Measurements from ENCODE around the gene ATF7. TPM values are rescaled to one million over a fixed set of nuclear protein-coding genes. Genes with fewer than 3 reads are reported as not detected.
"Not testable (repeated sequence)": the region's sequence is repeated elsewhere in the genome, so short reads cannot be mapped to it uniquely, and the experiment has no call there.

The ATF7 gene
- total and polyA plus RNA-seq, 2 donors (not counting 1 experiment from before 2014, with no cell fraction given): 15.7 to 42.2 TPM

GRCh38 chr12:53598971-53599370 lies 27.2 kb downstream of the ATF7 start:
- H4K20me1 ChIP-seq (ENCODE audit: control insufficient read depth, insufficient read depth, low read length, poor library complexity, severe bottlenecking); ATAC-seq (ENCODE audit: low read depth); H3K4me2 ChIP-seq (replicated peaks; ENCODE audit: low read depth, low read length, poor library complexity, severe bottlenecking); POLR2A ChIA-PET; H3K9me3 Mint-ChIP-seq (ENCODE audit: insufficient read depth); H2AFZ ChIP-seq (ENCODE audit: insufficient read depth, low read depth, low read length, poor library complexity, severe bottlenecking); H3K36me3 ChIP-seq (replicated peaks in 1 of 2; ENCODE audit: control extremely low read depth in 1 of 2, control insufficient read depth in 1 of 2, extremely low read depth in 1 of 2, insufficient read depth in 2 of 2, low read length in 1 of 2); H3K27me3 ChIP-seq (replicated peaks in 1 of 4; ENCODE audit: control extremely low read depth in 1 of 4, control insufficient read depth in 3 of 4, insufficient read depth in 4 of 4, low read length in 3 of 4); H3K27me3 Mint-ChIP-seq; DNase-seq; H3K9me3 ChIP-seq (ENCODE audit: control extremely low read depth in 1 of 3, control insufficient read depth in 2 of 3, insufficient read depth in 1 of 3, low read length in 2 of 3); H3K27ac Mint-ChIP-seq; H3K4me3 ChIP-seq (ENCODE audit: control extremely low read depth in 1 of 5, extremely low read depth in 1 of 5, insufficient read depth in 1 of 5, low read depth in 2 of 5, low read length in 4 of 5); H3K27ac ChIP-seq (ENCODE audit: low read length in 2 of 2); H3K4me3 Mint-ChIP-seq; H3K9ac ChIP-seq (ENCODE audit: low read length): not testable (repeated sequence)
- peaks cover 15 to 27% of the 10 kb centered on the region in 2 donors for H3K4me1 ChIP-seq (ENCODE audit: control insufficient read depth in 2 of 2, insufficient read depth in 2 of 2, low read length in 2 of 2)
- peaks cover 35% of the 10 kb centered on the region for H3K79me2 ChIP-seq (ENCODE audit: control insufficient read depth, insufficient read depth, low read length)
- 100% methylated on average over 2 of the region's 2 CpGs for WGBS (ENCODE audit: insufficient coverage)
- H3K4me1 Mint-ChIP-seq: peaks cover 39% of the 10 kb centered on the region
- intact Hi-C loops (cut with micrococcal nuclease): loop anchor here (1.0 kb wide), 1 partner anchor 77 kb away; the partner anchor contains the start of gene ATP5MC2
- CTCF ChIA-PET: interaction anchor here (0.7 to 1.2 kb wide), 2 partner anchors 14 to 147 kb away, joined by 3 to 4 read pairs; no protein-coding TSS in a partner anchor

GRCh38 chr12:53596920-53597363 lies 29.2 kb downstream of the ATF7 start:
- ATAC-seq (ENCODE audit: low read depth) (no peak), DNase-seq (no peak)
- no peak overlapping the region for H3K4me2 ChIP-seq (replicated peaks; ENCODE audit: low read depth, low read length, poor library complexity, severe bottlenecking)
- peaks cover 24% of the 10 kb centered on the region for H3K79me2 ChIP-seq (ENCODE audit: control insufficient read depth, insufficient read depth, low read length)
- Mint-ChIP-seq H3K4me3 (no peak overlapping the region), H3K9me3 (ENCODE audit: insufficient read depth) (no peaks in the 10 kb centered on the region), H3K4me1 (peaks cover 20% of the 10 kb centered on the region), H3K27me3 (no peaks in the 10 kb centered on the region), H3K27ac (no peak overlapping the region)
- H3K36me3 ChIP-seq (replicated peaks in 1 of 2; ENCODE audit: control extremely low read depth in 1 of 2, control insufficient read depth in 1 of 2, extremely low read depth in 1 of 2, insufficient read depth in 2 of 2, low read length in 1 of 2): peaks cover 0 to 2% of the 10 kb centered on the region in 2 experiments
- peaks cover 6% of the 10 kb centered on the region for H4K20me1 ChIP-seq (ENCODE audit: control insufficient read depth, insufficient read depth, low read length, poor library complexity, severe bottlenecking)
- peaks cover 7 to 11% of the 10 kb centered on the region in 2 donors for H3K4me1 ChIP-seq (ENCODE audit: control insufficient read depth in 2 of 2, insufficient read depth in 2 of 2, low read length in 2 of 2)
- peaks cover 0 to 4% (median 0%) of the 10 kb centered on the region in 3 donors for H3K9me3 ChIP-seq (ENCODE audit: control extremely low read depth in 1 of 3, control insufficient read depth in 2 of 3, insufficient read depth in 1 of 3, low read length in 2 of 3)
- H3K27ac ChIP-seq (ENCODE audit: low read length in 2 of 2): no peak overlapping the region
- H3K27me3 ChIP-seq (replicated peaks in 1 of 4; ENCODE audit: control extremely low read depth in 1 of 4, control insufficient read depth in 3 of 4, insufficient read depth in 4 of 4, low read length in 3 of 4): no peaks in the 10 kb centered on the region
- no peak overlapping the region for H3K4me3 ChIP-seq (ENCODE audit: control extremely low read depth in 1 of 5, extremely low read depth in 1 of 5, insufficient read depth in 1 of 5, low read depth in 2 of 5, low read length in 4 of 5)
- no CpG with 5 or more reads among the region's 3 CpGs for WGBS (ENCODE audit: insufficient coverage)
- no peak overlapping the region for H2AFZ ChIP-seq (ENCODE audit: insufficient read depth, low read depth, low read length, poor library complexity, severe bottlenecking)
- intact Hi-C loops (cut with micrococcal nuclease): no loop called here
- TF ChIP-seq EZH2 (IDR thresholded peaks at IDR 0.05; ENCODE audit: borderline replicate concordance, insufficient read depth, low read depth, low read length, poor library complexity, severe bottlenecking): no peak
- TF ChIP-seq, protein P1, sequence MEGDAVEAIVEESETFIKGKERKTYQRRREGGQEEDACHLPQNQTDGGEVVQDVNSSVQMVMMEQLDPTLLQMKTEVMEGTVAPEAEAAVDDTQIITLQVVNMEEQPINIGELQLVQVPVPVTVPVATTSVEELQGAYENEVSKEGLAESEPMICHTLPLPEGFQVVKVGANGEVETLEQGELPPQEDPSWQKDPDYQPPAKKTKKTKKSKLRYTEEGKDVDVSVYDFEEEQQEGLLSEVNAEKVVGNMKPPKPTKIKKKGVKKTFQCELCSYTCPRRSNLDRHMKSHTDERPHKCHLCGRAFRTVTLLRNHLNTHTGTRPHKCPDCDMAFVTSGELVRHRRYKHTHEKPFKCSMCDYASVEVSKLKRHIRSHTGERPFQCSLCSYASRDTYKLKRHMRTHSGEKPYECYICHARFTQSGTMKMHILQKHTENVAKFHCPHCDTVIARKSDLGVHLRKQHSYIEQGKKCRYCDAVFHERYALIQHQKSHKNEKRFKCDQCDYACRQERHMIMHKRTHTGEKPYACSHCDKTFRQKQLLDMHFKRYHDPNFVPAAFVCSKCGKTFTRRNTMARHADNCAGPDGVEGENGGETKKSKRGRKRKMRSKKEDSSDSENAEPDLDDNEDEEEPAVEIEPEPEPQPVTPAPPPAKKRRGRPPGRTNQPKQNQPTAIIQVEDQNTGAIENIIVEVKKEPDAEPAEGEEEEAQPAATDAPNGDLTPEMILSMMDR (IDR thresholded peaks at IDR 0.05): no peak
- H3K9ac ChIP-seq (ENCODE audit: low read length): no peak overlapping the region
- CTCF ChIA-PET: no interaction called here
- POLR2A ChIA-PET: interaction anchor here (0.6 to 0.7 kb wide), 2 partner anchors 16 to 239 kb away, joined by 3 read pairs; no protein-coding TSS in a partner anchor

Data from B cell (primary cell).